PC-3 (cell line): ENCODE results near the gene APOBEC3G. TPM values are rescaled to one million over a fixed set of nuclear protein-coding genes. Genes with fewer than 3 reads are reported as not detected.

ENCODE experiments used
- ATAC-seq: fragments of 200-7000 bp; cut with Tn5 transposase; 2 replicates; pipeline ENCODE4 v1.9.1; 2020; ENCODE audit warnings: mild to moderate bottlenecking, moderate library complexity
- BruUV-seq: library from RNA; stranded (reverse); fragments of 400-500 nt; replicated peaks from 2 replicates; lab custom pipeline; 2021; lab: Mats Ljungman, UMichigan
- CTCF ChIA-PET: fragments of 300-600 bp; sonication (Branson Sonifier 250); formaldehyde crosslinking; loops from one replicate; lab custom pipeline; 2022; ENCODE audit warnings: antibody characterized with exemption; lab: Charles Lee
- POLR2A ChIA-PET: fragments of 300-600 bp; sonication (Branson Sonifier 250); formaldehyde crosslinking; loops from one replicate; lab custom pipeline; 2022; ENCODE audit warnings: antibody characterized with exemption; ENCODE audit not compliant: unreplicated experiment; lab: Charles Lee
- DNase-seq: peaks from one replicate; pipeline ENCODE4 v3.0.0-alpha.2; 2015
- H2AFZ ChIP-seq: fragments of 300-600 bp; sonication (generic); 2 replicates; pipeline ENCODE4 v1.6.0; 2016; ENCODE audit warnings: antibody characterized with exemption, low read length
- H3F3A ChIP-seq: fragments of 300-600 bp; sonication (generic); one replicate; pipeline ENCODE4 v1.6.0; 2017; ENCODE audit warnings: antibody characterized with exemption, low read length, control low read depth, mild to moderate bottlenecking; ENCODE audit not compliant: unreplicated experiment
- H3K27ac ChIP-seq: fragments of 300-600 bp; sonication (generic); 2 replicates; pipeline ENCODE4 v1.5.1; 2016; ENCODE audit warnings: mild to moderate bottlenecking, low read length
- H3K27me3 ChIP-seq: fragments of 300-600 bp; sonication (generic); 2 replicates; pipeline ENCODE4 v1.6.1; 2016; ENCODE audit warnings: low read length, mixed read lengths
- H3K36me3 ChIP-seq: fragments of 300-600 bp; sonication (generic); 2 replicates; pipeline ENCODE4 v1.6.1; 2016; ENCODE audit warnings: low read depth, mixed run types, low read length, mixed read lengths
- H3K4me1 ChIP-seq: fragments of 300-600 bp; sonication (generic); 2 replicates; pipeline ENCODE4 v1.5.1; 2016; ENCODE audit warnings: low read length; ENCODE audit not compliant: insufficient read depth
- H3K4me2 ChIP-seq: fragments of 300-600 bp; sonication (generic); 2 replicates; pipeline ENCODE4 v1.6.0; 2016; ENCODE audit warnings: low read length
- H3K4me3 ChIP-seq: fragments of 300-600 bp; sonication (generic); 2 replicates; pipeline ENCODE4 v1.5.1; 2016; ENCODE audit warnings: mild to moderate bottlenecking, low read length, mixed read lengths
- H3K79me2 ChIP-seq: fragments of 300-600 bp; sonication (generic); 2 replicates; pipeline ENCODE4 v1.6.1; 2017; ENCODE audit warnings: low read length, mixed read lengths
- H3K9ac ChIP-seq: fragments of 300-600 bp; sonication (generic); 2 replicates; pipeline ENCODE4 v1.6.0; 2016; ENCODE audit warnings: mild to moderate bottlenecking, low read length
- H3K9me2 ChIP-seq: fragments of 300-600 bp; sonication (generic); replicated peaks from 2 replicates; pipeline ENCODE4 v1.6.1; 2016; ENCODE audit warnings: mixed run types, low read length, mixed read lengths
- H3K9me3 ChIP-seq: fragments of 300-600 bp; sonication (generic); 2 replicates; pipeline ENCODE4 v1.6.1; 2016; ENCODE audit warnings: low read length, mixed read lengths
- H4K20me1 ChIP-seq: fragments of 300-600 bp; sonication (generic); 2 replicates; pipeline ENCODE4 v1.6.1; 2016; ENCODE audit warnings: low read length, mixed read lengths
- CTCF ChIP-seq: fragments of 300-600 bp; sonication (generic); conservative IDR thresholded peaks from 2 replicates; pipeline ENCODE4 v1.5.1; 2017; ENCODE audit warnings: antibody characterized with exemption, low read depth, mild to moderate bottlenecking, low read length
- EZH2 ChIP-seq: fragments of 300-600 bp; sonication (generic); IDR thresholded peaks from one replicate; pipeline ENCODE4 v1.6.1; 2017; ENCODE audit warnings: antibody characterized with exemption, mild to moderate bottlenecking, low read length; ENCODE audit not compliant: unreplicated experiment
- EZH2phosphoT487 ChIP-seq: fragments of 300-600 bp; sonication (generic); IDR thresholded peaks from 2 replicates; pipeline ENCODE4 v1.6.1; 2018; ENCODE audit warnings: mild to moderate bottlenecking, antibody characterized with exemption, low read length, borderline replicate concordance
- intact Hi-C: fragments of 100-400 bp; cut with micrococcal nuclease; formaldehyde crosslinking; loops from 2 replicates; pipeline ENCODE4 v1.9.0; 2023
- total RNA-seq: library from RNA; depleted of rRNA; stranded (reverse); fragments of >200 nt; gene quantifications from 2 replicates; pipeline ENCODE4 v1.2.3, GENCODE V29; 2014

The APOBEC3G gene
- total RNA-seq, 1 experiment from 2014 or later: 4.4 TPM

- POLR2A ChIA-PET: no interaction called here
- H3K9me3 ChIP-seq: no peaks in the 10 kb centered on the region
- no peak overlapping the region for H3K27ac ChIP-seq
- TF ChIP-seq EZH2 (no peak), CTCF (no peak), EZH2phosphoT487 (no peak)
- intact Hi-C loops: no loop called here
- peaks cover 18% of the 10 kb centered on the region for H3K4me1 ChIP-seq
- no peaks in the 10 kb centered on the region for H3F3A ChIP-seq
- no peak overlapping the region for H3K9ac ChIP-seq
- ATAC-seq: no peak
- CTCF ChIA-PET: no interaction called here
- no TSS peak for BruUV-seq
- H3K79me2 ChIP-seq: no peaks in the 10 kb centered on the region
- no peak for DNase-seq
- no peak overlapping the region for H3K4me3 ChIP-seq
- H3K36me3 ChIP-seq: no peaks in the 10 kb centered on the region
- no peaks in the 10 kb centered on the region for H4K20me1 ChIP-seq
- no peaks in the 10 kb centered on the region for H3K9me2 ChIP-seq
- H2AFZ ChIP-seq: no peak overlapping the region
- no peaks in the 10 kb centered on the region for H3K27me3 ChIP-seq
- no peak overlapping the region for H3K4me2 ChIP-seq
Observed at GRCh38 chr22:39114112-39114511, 37.0 kb downstream of the APOBEC3G start.

- H3K4me3 ChIP-seq: no peak overlapping the region
- H3K9ac ChIP-seq: no peak overlapping the region
- no peak overlapping the region for H3K27ac ChIP-seq
- H4K20me1 ChIP-seq: no peaks in the 10 kb centered on the region
- H3K27me3 ChIP-seq: no peaks in the 10 kb centered on the region
- H3K4me1 ChIP-seq: peaks cover 18% of the 10 kb centered on the region
- no peak overlapping the region for H2AFZ ChIP-seq
- no peak for ATAC-seq
- H3K36me3 ChIP-seq: no peaks in the 10 kb centered on the region
- no peaks in the 10 kb centered on the region for H3K79me2 ChIP-seq
- no TSS peak for BruUV-seq
- CTCF ChIA-PET: no interaction called here
- intact Hi-C loops: no loop called here
- no peaks in the 10 kb centered on the region for H3F3A ChIP-seq
- H3K9me3 ChIP-seq: no peaks in the 10 kb centered on the region
- POLR2A ChIA-PET: interaction anchor here (0.6 kb wide), 1 partner anchor 78 kb away, joined by 5 read pairs; no protein-coding TSS in a partner anchor
- no peaks in the 10 kb centered on the region for H3K9me2 ChIP-seq
- no peak overlapping the region for H3K4me2 ChIP-seq
- no peak for DNase-seq
- no peak for TF ChIP-seq EZH2phosphoT487
- TF ChIP-seq CTCF: no peak
- TF ChIP-seq EZH2: no peak
Observed at GRCh38 chr22:39115570-39115969, 38.5 kb downstream of the APOBEC3G start.

GRCh38 chr22:39115977-39116621, 39.0 kb downstream of the APOBEC3G start:
- TF ChIP-seq EZH2 (no peak), EZH2phosphoT487 (no peak), CTCF (no peak)
- Histone ChIP-seq H3K36me3 (no peaks in the 10 kb centered on the region), H3K79me2 (no peaks in the 10 kb centered on the region), H3K9me3 (no peaks in the 10 kb centered on the region), H2AFZ (no peak overlapping the region), H3K9me2 (no peaks in the 10 kb centered on the region), H3K4me1 (peaks cover 13% of the 10 kb centered on the region), H3K9ac (no peak overlapping the region), H4K20me1 (no peaks in the 10 kb centered on the region), H3K27ac (no peak overlapping the region), H3F3A (no peaks in the 10 kb centered on the region), H3K4me3 (no peak overlapping the region), H3K4me2 (no peak overlapping the region), H3K27me3 (no peaks in the 10 kb centered on the region)
- DNase-seq (no peak), ATAC-seq (no peak)
- CTCF ChIA-PET: no interaction called here
- intact Hi-C loops: no loop called here
- BruUV-seq: no TSS peak
- POLR2A ChIA-PET: no interaction called here
